IPS DF 6.9 (cell line): ENCODE measurements around the gene LONP2.

ENCODE experiments used
- DNase-seq: peaks from one replicate; pipeline ENCODE4 v3.0.0-alpha.2; 2013; ENCODE audit warnings: low read depth, low spot score
- H3K27ac ChIP-seq: one replicate; pipeline ENCODE4 v1.5.1; 2013; ENCODE audit warnings: low read length, control low read depth
- H3K27me3 ChIP-seq: 2 replicates; pipeline ENCODE4 v1.6.1; 2013; ENCODE audit warnings: mild to moderate bottlenecking, low read length; ENCODE audit not compliant: control insufficient read depth, insufficient read depth
- H3K36me3 ChIP-seq: 2 replicates; pipeline ENCODE4 v1.6.1; 2013; ENCODE audit warnings: low read length; ENCODE audit not compliant: control insufficient read depth, insufficient read depth
- H3K4me1 ChIP-seq: 2 replicates; pipeline ENCODE4 v1.6.1; 2013; ENCODE audit warnings: low read length; ENCODE audit not compliant: control insufficient read depth, insufficient read depth
- H3K4me3 ChIP-seq: 2 replicates; pipeline ENCODE4 v1.5.1; 2013; ENCODE audit warnings: mild to moderate bottlenecking, low read length
- H3K9me3 ChIP-seq: 2 replicates; pipeline ENCODE4 v1.6.1; 2013; ENCODE audit warnings: low read length, inconsistent platforms; ENCODE audit not compliant: control insufficient read depth, insufficient read depth
- WGBS: extraction: QIAGEN DNeasy Blood & Tissue Kit; methylation state at CpG from one replicate; pipeline ENCODE4 v1.1.7; 2013; ENCODE audit warnings: mixed read lengths, missing lambda C conversion rate; ENCODE audit not compliant: insufficient read length, insufficient coverage; 5-methylcytosine and 5-hydroxymethylcytosine counted together

Gene LONP2

GRCh38 chr16:48262631-48263030, 18.5 kb downstream of the LONP2 start:
- no peaks in the 10 kb centered on the region for H3K27me3 ChIP-seq
- H3K36me3 ChIP-seq = peaks cover 4% of the 10 kb centered on the region; the same call in 1 of the 2 replicates
- WGBS = no CpG with 5 or more reads among the region's 2 CpGs
- no peaks in the 10 kb centered on the region for H3K4me1 ChIP-seq
- H3K4me3 ChIP-seq = no peak overlapping the region
- H3K9me3 ChIP-seq = no peaks in the 10 kb centered on the region
- DNase-seq = no peak
- H3K27ac ChIP-seq = no peak overlapping the region

- no peak for DNase-seq
- Histone ChIP-seq H3K27me3 (no peaks in the 10 kb centered on the region), H3K27ac (no peak overlapping the region), H3K36me3 (no peaks in the 10 kb centered on the region), H3K9me3 (no peaks in the 10 kb centered on the region), H3K4me1 (no peaks in the 10 kb centered on the region), H3K4me3 (no peak overlapping the region)
Observed at GRCh38 chr16:48269011-48269410, 24.9 kb downstream of the LONP2 start.

GRCh38 chr16:48271728-48272127, 27.6 kb downstream of the LONP2 start:
- WGBS = no CpG with 5 or more reads among the region's 5 CpGs
- no peak overlapping the region for H3K4me3 ChIP-seq
- no peaks in the 10 kb centered on the region for H3K36me3 ChIP-seq
- no peaks in the 10 kb centered on the region for H3K9me3 ChIP-seq
- no peak for DNase-seq
- no peaks in the 10 kb centered on the region for H3K27me3 ChIP-seq
- no peaks in the 10 kb centered on the region for H3K4me1 ChIP-seq
- no peak overlapping the region for H3K27ac ChIP-seq

- Histone ChIP-seq H3K36me3 (no peaks in the 10 kb centered on the region), H3K9me3 (no peaks in the 10 kb centered on the region), H3K4me3 (no peak overlapping the region), H3K4me1 (no peaks in the 10 kb centered on the region), H3K27ac (no peak overlapping the region), H3K27me3 (no peaks in the 10 kb centered on the region)
- WGBS = 100% methylated on average over 2 of the region's 8 CpGs
- DNase-seq = no peak
Observed at GRCh38 chr16:48272837-48273421, 28.8 kb downstream of the LONP2 start.

- Histone ChIP-seq H3K4me1 (no peaks in the 10 kb centered on the region), H3K9me3 (no peaks in the 10 kb centered on the region), H3K4me3 (no peak overlapping the region), H3K27ac (no peak overlapping the region), H3K27me3 (no peaks in the 10 kb centered on the region), H3K36me3 (no peaks in the 10 kb centered on the region)
- DNase-seq = no peak
- WGBS = no CpG with 5 or more reads among the region's 1 CpG
Observed at GRCh38 chr16:48274476-48274875, 30.4 kb downstream of the LONP2 start.

GRCh38 chr16:48276102-48276501, 32.0 kb downstream of the LONP2 start:
- Histone ChIP-seq H3K27me3 (no peaks in the 10 kb centered on the region), H3K4me3 (no peak overlapping the region), H3K4me1 (no peaks in the 10 kb centered on the region), H3K27ac (no peak overlapping the region), H3K9me3 (no peaks in the 10 kb centered on the region), H3K36me3 (no peaks in the 10 kb centered on the region)
- DNase-seq = no peak
- WGBS = no CpG with 5 or more reads among the region's 4 CpGs

GRCh38 chr16:48277158-48277557, 33.1 kb downstream of the LONP2 start:
- DNase-seq = no peak
- Histone ChIP-seq H3K4me1 (no peaks in the 10 kb centered on the region), H3K27ac (no peak overlapping the region), H3K27me3 (no peaks in the 10 kb centered on the region), H3K4me3 (no peak overlapping the region), H3K36me3 (no peaks in the 10 kb centered on the region), H3K9me3 (no peaks in the 10 kb centered on the region)
- no CpG with 5 or more reads among the region's 5 CpGs for WGBS

- no peak for DNase-seq
- Histone ChIP-seq H3K36me3 (no peaks in the 10 kb centered on the region), H3K4me3 (no peak overlapping the region), H3K4me1 (no peaks in the 10 kb centered on the region), H3K27ac (no peak overlapping the region), H3K9me3 (no peaks in the 10 kb centered on the region), H3K27me3 (no peaks in the 10 kb centered on the region)
- no CpG with 5 or more reads among the region's 2 CpGs for WGBS
Observed at GRCh38 chr16:48279199-48279598, 35.1 kb downstream of the LONP2 start.

GRCh38 chr16:48280546-48280945, 36.4 kb downstream of the LONP2 start:
- Histone ChIP-seq H3K36me3 (no peaks in the 10 kb centered on the region), H3K27me3 (no peaks in the 10 kb centered on the region), H3K4me3 (no peak overlapping the region), H3K27ac (no peak overlapping the region), H3K9me3 (no peaks in the 10 kb centered on the region), H3K4me1 (no peaks in the 10 kb centered on the region)
- DNase-seq = no peak
- no CpG with 5 or more reads among the region's 2 CpGs for WGBS

- H3K27ac ChIP-seq = no peak overlapping the region
- no peaks in the 10 kb centered on the region for H3K4me1 ChIP-seq
- WGBS = no CpG with 5 or more reads among the region's 2 CpGs
- H3K4me3 ChIP-seq = no peak overlapping the region
- H3K27me3 ChIP-seq = no peaks in the 10 kb centered on the region
- no peak for DNase-seq
- no peaks in the 10 kb centered on the region for H3K36me3 ChIP-seq
- no peaks in the 10 kb centered on the region for H3K9me3 ChIP-seq
Observed at GRCh38 chr16:48282636-48283263, 38.6 kb downstream of the LONP2 start.

GRCh38 chr16:48284772-48285409, 40.8 kb downstream of the LONP2 start:
- H3K4me1 ChIP-seq = no peaks in the 10 kb centered on the region
- H3K36me3 ChIP-seq = no peaks in the 10 kb centered on the region
- WGBS = no CpG with 5 or more reads among the region's 4 CpGs
- H3K27ac ChIP-seq = no peak overlapping the region
- no peaks in the 10 kb centered on the region for H3K27me3 ChIP-seq
- no peaks in the 10 kb centered on the region for H3K9me3 ChIP-seq
- H3K4me3 ChIP-seq = no peak overlapping the region
- no peak for DNase-seq
